Measurements from ENCODE around the gene PRDM1. TPM values are rescaled to one million over a fixed set of nuclear protein-coding genes. Genes with fewer than 3 reads are reported as not detected.
"Not testable (repeated sequence)": the region's sequence is repeated elsewhere in the genome, so short reads cannot be mapped to it uniquely, and the experiment has no call there.

PRDM1 gene
- total RNA-seq, 1 donor from 2014 or later: 1.5 TPM

DNA sequence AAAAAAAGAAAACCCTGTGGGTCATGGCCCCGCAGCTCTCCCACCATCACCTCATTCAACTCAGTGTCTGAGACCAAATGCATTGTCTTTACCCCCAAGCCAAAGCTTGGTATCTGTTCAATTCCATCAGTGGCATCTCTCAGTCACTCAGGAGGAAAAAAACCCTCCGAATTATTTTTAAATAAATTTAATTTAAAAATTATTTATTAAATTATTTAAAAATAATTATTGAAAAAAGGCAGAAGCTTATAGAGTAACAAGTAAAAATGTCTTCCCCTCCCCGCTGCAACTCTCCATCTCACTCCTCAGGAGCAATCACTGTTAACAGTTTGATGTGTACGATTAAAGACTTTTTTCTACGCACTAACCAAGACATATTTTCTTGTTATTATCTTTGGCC lies 50.7 kb downstream of the PRDM1 start:
- DNase-seq (ENCODE audit: low read depth, low spot score): no peak

DNA sequence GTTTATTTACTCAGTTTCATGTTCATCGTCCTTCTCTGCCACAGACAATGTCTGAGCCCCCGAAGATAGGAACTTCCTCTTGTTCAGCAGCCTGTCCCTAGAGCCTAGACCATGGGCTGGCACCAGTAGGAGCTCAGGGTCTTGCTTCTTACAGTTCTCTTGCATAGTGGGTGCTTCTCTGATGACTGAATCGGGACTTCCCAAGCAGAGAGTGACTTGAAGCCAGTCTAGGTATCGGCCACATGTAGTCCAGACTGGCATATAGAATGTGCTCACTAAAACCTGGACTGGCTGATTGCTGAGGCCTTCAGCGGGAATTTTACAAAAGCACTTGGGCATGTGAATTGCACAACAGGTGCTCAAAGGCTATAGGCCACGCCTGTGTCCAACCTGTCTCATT lies 52.0 kb downstream of the PRDM1 start:
- DNase-seq (ENCODE audit: low read depth, low spot score): no peak

DNA sequence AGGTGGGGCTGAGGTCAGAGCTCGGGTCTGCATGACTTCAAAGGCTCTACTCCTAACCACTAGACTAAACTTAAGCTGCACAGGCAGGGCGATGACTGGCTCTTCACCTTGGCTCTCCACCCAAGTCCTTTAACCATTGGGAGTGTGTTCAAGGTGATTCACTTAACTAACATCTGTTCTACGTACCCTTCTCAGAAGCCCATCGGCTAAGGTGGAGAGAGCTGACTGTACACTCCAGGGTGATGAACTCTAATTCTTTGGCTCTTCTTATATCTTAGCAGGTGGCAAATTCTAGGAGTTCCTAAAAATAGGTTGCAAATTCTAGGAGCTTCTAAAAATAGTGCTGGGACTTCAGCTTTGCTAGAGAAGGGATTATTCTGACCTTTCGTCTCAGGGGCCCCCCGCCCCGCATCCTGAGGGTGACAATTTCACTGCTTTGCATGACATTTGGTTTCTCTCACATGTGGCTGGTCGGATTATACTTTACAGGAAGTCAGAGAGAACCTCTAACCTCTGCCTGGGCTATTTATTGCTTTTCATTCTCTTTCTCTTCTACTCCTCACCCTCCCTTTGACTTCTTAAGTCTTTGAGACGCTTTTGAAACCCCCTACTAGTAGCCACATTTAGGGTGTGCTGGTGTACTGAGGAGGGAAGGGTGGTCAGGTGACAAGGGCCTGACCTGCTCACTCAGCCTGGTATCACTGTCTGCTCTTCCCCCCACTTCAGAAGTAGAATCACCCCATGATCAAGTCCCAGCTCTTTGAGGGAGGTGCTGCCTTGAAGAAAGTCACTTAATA lies 55.5 kb downstream of the PRDM1 start:
- no peak for DNase-seq (ENCODE audit: low read depth, low spot score)

DNA sequence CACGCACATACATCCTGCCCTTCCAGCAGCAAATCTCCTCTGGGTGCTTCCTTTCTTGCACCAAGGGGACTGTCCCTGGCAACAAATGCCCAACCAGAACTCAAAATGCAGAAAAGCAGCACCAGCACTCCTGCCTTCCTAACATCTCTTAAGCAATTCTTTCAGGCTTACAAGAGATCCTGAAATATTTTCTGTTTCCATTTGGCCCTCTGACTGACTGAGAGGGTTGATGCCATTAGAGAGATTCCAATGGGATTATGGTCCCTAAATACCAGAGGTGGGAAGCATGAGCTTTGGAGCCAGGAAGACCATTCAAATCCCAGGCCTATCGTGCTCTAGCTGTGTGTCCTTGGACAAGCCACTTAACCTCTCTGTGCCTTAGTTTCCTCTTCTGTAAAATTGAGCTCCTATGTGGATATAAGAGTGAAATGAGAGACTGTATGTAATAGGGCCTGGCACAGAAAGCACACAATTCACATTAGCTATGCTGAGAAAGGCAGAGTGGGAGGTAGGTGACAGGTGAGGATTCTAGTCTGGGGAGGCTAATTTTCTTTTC lies 56.8 kb downstream of the PRDM1 start:
- no peak for DNase-seq (ENCODE audit: low read depth, low spot score)

DNA sequence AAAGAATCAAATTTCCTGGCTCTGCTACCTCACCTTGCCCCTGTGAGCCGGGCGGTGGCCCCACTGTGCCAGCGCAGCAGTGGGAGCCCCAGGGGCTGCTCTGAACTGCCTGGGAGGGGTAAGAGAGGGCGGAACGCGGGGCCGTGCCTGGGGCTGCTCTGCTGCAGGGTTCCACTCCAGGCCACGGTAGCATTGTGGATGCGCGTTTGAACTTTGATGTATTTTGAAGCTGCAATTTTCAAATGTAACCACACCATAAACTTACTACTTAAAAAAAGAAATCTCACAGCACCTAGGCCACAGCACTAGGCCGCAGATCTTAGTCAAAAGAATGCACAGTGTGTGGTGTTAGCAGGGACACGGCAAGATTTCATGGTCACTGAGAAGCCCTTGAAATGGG lies 57.5 kb downstream of the PRDM1 start:
- no peak for DNase-seq (ENCODE audit: low read depth, low spot score)

DNA sequence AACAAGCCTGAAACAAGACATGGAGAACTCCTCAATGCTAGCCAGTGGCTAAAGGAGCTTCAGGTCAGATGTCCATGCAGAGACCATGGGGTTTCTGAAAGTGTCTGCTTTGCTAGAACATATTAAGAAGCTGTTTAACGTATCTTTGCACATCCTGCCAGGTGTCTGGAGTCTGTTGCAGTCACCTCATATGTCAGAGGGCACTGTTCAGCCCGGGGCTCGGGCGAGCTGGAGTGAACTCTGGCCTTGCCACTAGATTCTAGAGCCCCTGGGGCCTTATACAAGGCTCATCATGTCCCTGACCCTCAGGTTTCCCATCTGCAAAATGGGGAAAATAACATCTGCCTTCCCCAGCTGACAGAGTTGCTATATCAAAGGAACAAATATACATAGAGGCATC lies 59.0 kb downstream of the PRDM1 start:
- no peak for DNase-seq (ENCODE audit: low read depth, low spot score)

DNA sequence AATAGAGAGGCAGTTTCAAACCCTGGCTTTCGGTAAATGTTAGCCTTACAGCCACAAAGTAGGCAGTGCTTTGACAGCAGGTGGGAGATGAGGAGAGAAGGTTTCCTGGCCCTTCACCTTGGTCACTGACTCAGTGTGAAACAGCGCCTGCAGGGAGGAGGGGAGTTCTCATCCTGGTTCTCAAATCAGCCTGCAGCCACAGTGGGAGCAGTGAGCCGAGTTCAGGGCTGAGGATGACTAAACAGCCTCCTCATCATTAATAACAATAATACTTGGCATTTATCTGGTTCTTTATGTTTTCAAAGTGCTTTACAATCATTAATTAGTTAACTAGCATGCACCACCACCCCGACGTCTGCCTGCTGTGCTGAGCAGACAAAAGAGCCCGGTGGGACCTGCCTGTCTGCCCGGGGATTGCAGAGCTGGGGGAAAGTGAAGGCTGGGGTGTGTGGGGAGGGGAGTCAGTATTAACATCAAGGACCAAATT lies 59.6 kb downstream of the PRDM1 start:
- DNase-seq (ENCODE audit: low read depth, low spot score): no peak

DNA sequence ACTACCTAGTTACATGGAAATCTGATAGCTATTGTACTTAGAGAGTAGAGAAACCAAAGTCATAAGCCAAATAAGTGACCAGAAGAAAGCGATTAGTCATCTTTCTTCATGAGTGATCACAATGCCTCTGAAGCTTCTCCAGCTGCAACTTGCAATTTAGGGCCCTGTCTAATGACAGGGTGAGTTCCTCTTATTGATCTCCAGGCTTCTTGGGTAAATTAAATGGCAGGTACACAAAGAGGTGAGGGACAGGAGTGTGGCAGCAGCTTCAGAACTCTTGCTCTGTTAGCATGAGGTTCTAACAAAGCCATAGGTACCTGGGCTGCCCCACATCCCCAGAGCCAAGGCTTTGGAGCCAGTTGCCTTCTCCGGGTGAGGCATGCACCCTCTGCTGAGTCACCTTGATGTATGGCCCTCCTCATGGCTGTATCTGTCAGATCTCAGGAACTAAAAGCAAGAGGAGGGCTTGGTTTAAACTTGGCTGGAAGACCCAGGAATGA lies 60.8 kb downstream of the PRDM1 start:
- no peak for DNase-seq (ENCODE audit: low read depth, low spot score)

DNA sequence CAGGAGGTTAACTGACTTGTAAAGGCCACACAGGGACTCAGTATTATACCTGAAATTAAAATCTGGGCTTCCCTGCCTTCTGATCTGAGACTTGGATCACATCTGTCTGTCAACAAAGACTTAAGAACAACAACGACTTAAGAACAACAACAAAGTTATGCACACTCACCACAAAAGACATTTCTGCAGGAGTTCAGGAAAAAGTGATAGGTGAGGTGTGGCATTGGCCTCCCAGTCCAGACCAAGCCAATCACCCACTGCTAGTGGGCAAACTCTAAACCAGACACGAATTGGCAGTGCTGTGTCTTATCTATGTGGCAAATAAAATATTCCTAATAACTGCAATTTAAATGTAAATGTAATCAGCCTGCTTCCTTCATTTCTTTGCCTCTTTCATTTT lies 61.3 kb downstream of the PRDM1 start:
- DNase-seq (ENCODE audit: low read depth, low spot score): no peak

DNA sequence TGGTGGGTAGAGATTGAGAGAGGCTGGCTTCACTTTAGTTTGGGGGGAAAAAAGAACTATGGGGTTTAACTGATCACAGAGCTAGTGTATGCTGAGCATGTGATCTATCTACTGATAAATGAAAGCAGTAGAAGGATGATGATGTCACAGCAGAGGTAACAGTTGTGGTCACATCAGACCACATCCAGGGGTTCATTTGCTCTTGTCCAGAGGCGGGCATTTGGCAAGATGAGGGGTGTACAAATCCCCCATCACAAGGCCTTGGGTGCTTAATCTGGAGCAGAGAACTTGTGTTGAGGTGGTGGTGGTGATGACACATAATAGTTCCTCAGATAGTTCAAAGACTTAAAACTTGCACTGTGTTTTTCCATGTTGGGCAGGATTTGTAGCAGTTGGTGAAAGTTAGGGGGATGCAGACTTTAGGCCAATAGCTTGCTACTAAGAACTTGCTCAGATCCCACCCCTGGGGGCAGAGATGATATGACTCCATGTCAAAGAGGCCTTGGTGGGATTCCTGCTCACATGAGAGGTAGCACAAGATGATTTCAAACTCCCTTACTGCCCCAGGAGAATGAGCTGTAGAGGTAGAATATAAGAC lies 63.4 kb downstream of the PRDM1 start:
- DNase-seq (ENCODE audit: low read depth, low spot score): no peak

DNA sequence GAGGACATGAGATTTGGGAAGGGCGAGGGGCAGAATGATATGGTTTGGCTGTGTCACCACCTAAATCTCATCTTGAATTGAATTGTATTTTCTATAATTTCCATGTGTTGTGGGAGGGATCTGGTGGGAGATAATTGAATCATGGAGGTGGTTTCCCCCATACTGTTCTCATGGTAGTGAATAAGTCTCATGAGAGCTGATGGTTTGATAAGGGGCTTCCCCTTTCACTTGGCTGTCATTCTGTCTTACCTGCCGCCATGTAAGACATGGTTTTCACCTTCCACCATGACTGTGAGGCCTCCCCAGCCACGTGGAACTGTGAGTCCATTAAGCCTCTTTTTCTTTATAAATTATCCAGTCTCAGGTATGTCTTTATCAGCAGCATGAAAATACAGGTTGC lies 66.3 kb downstream of the PRDM1 start:
- not testable (repeated sequence) for DNase-seq (ENCODE audit: low read depth, low spot score)

DNA sequence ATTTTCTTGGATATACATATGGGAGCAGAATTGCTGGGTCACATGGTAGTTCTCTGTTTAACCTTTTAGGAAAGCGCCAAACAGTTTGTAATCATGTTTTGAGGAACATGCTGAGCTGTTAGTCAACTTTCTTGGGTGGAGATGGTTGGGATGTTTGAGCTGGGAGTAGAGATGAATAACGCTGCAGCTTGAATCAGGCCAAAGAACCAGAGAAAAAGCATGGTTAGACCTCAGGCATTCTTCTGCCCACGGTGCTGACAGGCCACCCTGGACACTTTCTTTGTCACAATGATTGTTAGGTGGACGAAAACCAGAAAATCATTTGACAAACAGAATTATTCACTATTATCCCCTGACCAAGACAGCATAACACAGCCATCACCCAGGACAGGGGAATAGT lies 66.8 kb downstream of the PRDM1 start:
- no peak for DNase-seq (ENCODE audit: low read depth, low spot score)

DNA sequence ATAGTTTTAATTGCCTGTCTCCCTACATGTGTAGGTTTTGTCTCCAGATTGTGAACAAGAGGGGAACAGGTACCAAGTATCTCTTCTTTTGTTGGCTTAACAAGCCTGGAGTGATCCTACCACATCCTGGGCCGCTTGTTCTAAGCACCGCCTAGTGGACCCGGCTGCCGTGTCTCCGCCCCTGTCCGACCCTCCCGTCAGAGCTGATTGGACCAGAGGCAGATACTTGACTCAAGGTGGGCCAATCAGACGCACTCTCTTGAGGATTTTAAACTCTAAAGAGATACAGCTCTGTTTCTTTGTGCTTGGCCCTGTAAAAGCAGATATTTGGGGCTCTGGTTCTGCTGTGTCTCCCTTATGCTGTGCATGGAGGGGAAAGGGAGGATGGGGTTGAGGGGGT lies 68.2 kb downstream of the PRDM1 start:
- DNase-seq (ENCODE audit: low read depth, low spot score): no peak

DNA sequence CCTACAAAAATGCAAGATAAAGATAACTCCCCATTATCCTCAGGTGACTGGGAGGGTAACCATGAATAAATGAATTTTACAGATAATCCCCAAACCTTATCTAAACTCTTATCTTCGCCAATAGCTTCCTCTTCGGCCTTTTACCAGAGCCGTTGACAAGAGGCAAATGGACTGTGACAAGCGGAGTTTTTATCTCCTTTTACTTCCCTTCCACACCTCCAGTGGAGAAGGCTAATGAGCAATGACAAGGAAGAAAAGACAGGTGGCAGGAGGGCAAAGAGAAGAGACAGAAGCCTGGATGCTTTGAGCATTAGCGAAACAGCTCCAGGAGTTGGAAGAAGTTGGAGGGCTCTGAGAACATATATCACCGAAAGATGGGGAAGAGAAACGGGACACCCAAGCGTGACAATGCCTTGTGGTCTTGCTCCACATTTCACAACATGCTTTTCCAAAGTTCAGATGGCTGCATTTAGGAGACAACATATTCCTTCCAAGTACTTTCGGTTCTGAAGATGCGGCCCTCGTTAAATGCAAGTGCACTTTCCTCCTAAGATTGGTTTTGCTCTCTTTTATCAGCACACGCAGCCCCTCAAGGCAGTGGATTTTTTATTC lies 69.2 kb downstream of the PRDM1 start:
- no peak for DNase-seq (ENCODE audit: low read depth, low spot score)

DNA sequence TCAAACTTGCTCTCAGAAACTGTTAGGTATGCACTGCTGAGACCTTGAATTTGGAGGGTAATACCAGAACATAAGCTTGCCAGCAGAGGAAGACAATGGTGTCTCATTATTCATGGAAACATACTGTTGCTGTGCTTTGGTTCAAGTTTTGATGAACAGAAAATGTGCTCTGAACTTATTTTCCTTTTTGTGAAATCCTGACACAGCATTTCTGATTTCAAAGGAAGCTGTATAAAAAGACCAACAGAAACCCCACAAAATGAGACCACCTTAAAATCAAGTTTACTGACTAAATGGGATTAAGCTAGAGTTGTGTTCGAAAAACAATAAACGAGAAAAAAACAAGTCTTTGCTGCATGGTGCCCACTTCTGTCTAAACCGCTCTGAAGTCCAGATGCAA lies 70.3 kb downstream of the PRDM1 start:
- no peak for DNase-seq (ENCODE audit: low read depth, low spot score)

DNA sequence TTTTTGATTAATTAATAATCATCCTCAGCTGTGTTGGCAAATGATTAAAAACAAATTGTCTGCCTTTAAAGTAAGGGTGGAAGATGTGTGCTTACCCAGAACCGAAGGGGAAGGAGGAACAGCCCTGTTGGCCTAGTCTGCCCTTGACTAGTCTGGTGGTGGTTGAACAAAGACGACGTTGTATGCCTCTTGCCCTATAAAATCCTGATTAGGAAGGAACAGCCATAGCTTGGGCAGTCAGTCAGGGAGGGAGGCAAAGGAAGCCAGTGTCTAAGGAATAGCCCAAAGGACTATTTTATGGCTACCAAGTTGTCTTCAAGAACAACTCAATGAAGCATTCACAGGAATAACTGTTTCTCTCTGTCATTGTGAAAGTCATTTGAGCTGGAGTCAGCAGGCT lies 70.7 kb downstream of the PRDM1 start:
- DNase-seq (ENCODE audit: low read depth, low spot score): no peak

DNA sequence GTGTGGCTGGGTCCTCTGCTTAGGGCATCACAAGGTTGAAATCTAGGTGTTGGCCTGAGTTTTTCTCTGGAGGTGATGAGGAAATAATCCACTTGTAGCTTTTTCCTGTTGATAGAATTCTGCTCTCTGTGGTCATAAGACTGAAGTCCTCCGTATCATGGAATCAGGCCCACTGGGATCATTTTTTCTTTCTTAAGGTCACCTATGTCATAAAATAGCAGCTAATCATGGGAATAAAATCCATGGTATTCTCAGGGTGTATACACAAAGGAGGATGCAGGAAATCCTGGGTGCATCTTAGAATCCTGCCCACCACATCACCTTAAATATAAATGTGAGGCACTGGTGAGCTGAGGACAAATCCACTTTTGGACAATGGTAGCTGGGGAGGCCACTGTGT lies 72.7 kb downstream of the PRDM1 start:
- DNase-seq (ENCODE audit: low read depth, low spot score): no peak

Other genes starting within 250 kb of the PRDM1 start
- gene ATG5, start 239.4 kb downstream of the PRDM1 start, total RNA-seq: 48.2 and 51.5 TPM in 2 replicates

Measured in pulmonary artery endothelial cell (primary cell).